IMR-90 (cell line): ENCODE data around the gene ACTC1. TPM values are rescaled to one million over a fixed set of nuclear protein-coding genes. Genes with fewer than 3 reads are reported as not detected.

Experiments
- ATAC-seq: fragments of 200-7000 bp; cut with Tn5 transposase; 2 replicates; pipeline ENCODE4 v1.9.1; 2020; ENCODE audit warnings: low read depth, mild to moderate bottlenecking, moderate library complexity
- BruUV-seq: library from RNA; stranded (reverse); fragments of 400-500 nt; replicated peaks from 2 replicates; lab custom pipeline; 2021; lab: Mats Ljungman, UMichigan
- CTCF ChIA-PET: fragments of 300-600 bp; formaldehyde crosslinking; extraction: SDS; loops from one replicate; lab custom pipeline; 2021; ENCODE audit warnings: antibody characterized with exemption; lab: Yijun Ruan, JAX
- POLR2A ChIA-PET: fragments of 300-600 bp; sonication (Branson Sonifier 250); formaldehyde crosslinking; loops from one replicate; lab custom pipeline; 2022; ENCODE audit warnings: antibody characterized with exemption; ENCODE audit not compliant: unreplicated experiment; lab: Charles Lee
- DNase-seq: peaks from one replicate; pipeline ENCODE4 v3.0.0; 2013
- H2AFZ ChIP-seq: replicated peaks from 2 replicates; pipeline ENCODE3; 2013; ENCODE audit warnings: low read length, mild to moderate bottlenecking; ENCODE audit not compliant: poor library complexity
- H2AK5ac ChIP-seq: 2 replicates; pipeline ENCODE4 v1.6.1; 2013; ENCODE audit warnings: low read depth, low read length, inconsistent platforms
- H2AK9ac ChIP-seq: replicated peaks from 2 replicates; pipeline ENCODE3; 2013; ENCODE audit warnings: mild to moderate bottlenecking, low read depth, low read length, moderate library complexity; ENCODE audit not compliant: poor library complexity
- H2BK120ac ChIP-seq: 2 replicates; pipeline ENCODE4 v1.6.1; 2013; ENCODE audit warnings: low read depth, low read length, inconsistent platforms
- H2BK15ac ChIP-seq: 3 replicates; pipeline ENCODE4 v1.6.1; 2013; ENCODE audit warnings: low read depth, low read length, inconsistent platforms
- H2BK20ac ChIP-seq: 2 replicates; pipeline ENCODE4 v1.6.1; 2013; ENCODE audit warnings: low read depth, mild to moderate bottlenecking, inconsistent platforms, low read length, moderate library complexity
- H2BK5ac ChIP-seq: 2 replicates; pipeline ENCODE4 v1.6.1; 2013; ENCODE audit warnings: mild to moderate bottlenecking, low read depth, low read length, inconsistent platforms; ENCODE audit not compliant: poor library complexity, severe bottlenecking
- H3K14ac ChIP-seq: replicated peaks from 2 replicates; pipeline ENCODE4 v1.6.1; 2013; ENCODE audit warnings: low read depth, low read length, inconsistent platforms
- H3K18ac ChIP-seq: 2 replicates; pipeline ENCODE4 v1.6.1; 2013; ENCODE audit warnings: low read depth, low read length, control low read depth
- H3K23ac ChIP-seq: 2 replicates; pipeline ENCODE4 v1.6.1; 2013; ENCODE audit warnings: low read depth, low read length, inconsistent platforms
- H3K27ac ChIP-seq: 2 replicates; pipeline ENCODE4 v1.5.1; 2013; ENCODE audit warnings: mild to moderate bottlenecking, control low read depth, low read length; ENCODE audit not compliant: insufficient read depth
- H3K27me3 ChIP-seq: 2 replicates; pipeline ENCODE4 v1.6.1; 2013; ENCODE audit warnings: low read length; ENCODE audit not compliant: control insufficient read depth, insufficient read depth
- H3K36me3 ChIP-seq: 2 replicates; pipeline ENCODE4 v1.6.1; 2013; ENCODE audit warnings: low read length, mixed read lengths; ENCODE audit not compliant: control insufficient read depth, insufficient read depth
- H3K4ac ChIP-seq: 2 replicates; pipeline ENCODE4 v1.6.1; 2013; ENCODE audit warnings: low read depth, low read length, inconsistent platforms
- H3K4me1 ChIP-seq: 2 replicates; pipeline ENCODE4 v1.6.1; 2013; ENCODE audit warnings: low read length, mixed read lengths; ENCODE audit not compliant: control insufficient read depth, insufficient read depth
- H3K4me2 ChIP-seq: 2 replicates; pipeline ENCODE4 v1.6.1; 2013; ENCODE audit warnings: low read depth, mild to moderate bottlenecking, control low read depth, low read length, moderate library complexity
- H3K4me3 ChIP-seq: 2 replicates; pipeline ENCODE4 v1.5.1; 2013; ENCODE audit warnings: low read depth, mild to moderate bottlenecking, control low read depth, low read length, moderate library complexity; ENCODE audit not compliant: insufficient read depth
- H3K56ac ChIP-seq: 2 replicates; pipeline ENCODE4 v1.6.1; 2013; ENCODE audit warnings: low read length, inconsistent platforms; ENCODE audit not compliant: insufficient read depth; ENCODE audit errors: extremely low read depth
- H3K79me1 ChIP-seq, 2 experiments: 2 replicates each; pipeline ENCODE4 v1.6.1; 2013; ENCODE audit warnings: low read length in 2 of 2, inconsistent platforms in 1 of 2, low read depth in 1 of 2
- H3K9ac ChIP-seq: 2 replicates; pipeline ENCODE4 v1.6.1; 2013; ENCODE audit warnings: low read depth, low read length, control low read depth
- H3K9me1 ChIP-seq: 2 replicates; pipeline ENCODE4 v1.6.1; 2013; ENCODE audit warnings: low read length, inconsistent platforms; ENCODE audit not compliant: insufficient read depth
- H3K9me3 ChIP-seq: 2 replicates; pipeline ENCODE4 v1.6.1; 2013; ENCODE audit warnings: low read length; ENCODE audit not compliant: control insufficient read depth, insufficient read depth
- H4K20me1 ChIP-seq: 2 replicates; pipeline ENCODE4 v1.6.1; 2013; ENCODE audit warnings: low read length, inconsistent platforms; ENCODE audit not compliant: insufficient read depth
- H4K5ac ChIP-seq: 2 replicates; pipeline ENCODE4 v1.6.1; 2013; ENCODE audit warnings: mild to moderate bottlenecking, low read depth, low read length, control low read depth
- H4K8ac ChIP-seq, 2 experiments: 2 replicates each; pipeline ENCODE4 v1.6.1; 2013; ENCODE audit warnings: low read depth in 2 of 2, low read length in 2 of 2, control low read depth in 1 of 2, inconsistent platforms in 1 of 2
- H4K91ac ChIP-seq: 2 replicates; pipeline ENCODE4 v1.6.1; 2013; ENCODE audit warnings: low read depth, low read length, inconsistent platforms; ENCODE audit not compliant: insufficient read depth
- FOS ChIP-seq: fragments of 150-350 bp; IDR thresholded peaks from 2 replicates; pipeline ENCODE4 v1.6.1; 2016; ENCODE audit warnings: low read depth, low read length
- MXI1 ChIP-seq: IDR thresholded peaks from 2 replicates; pipeline ENCODE4 v1.6.1; 2012; ENCODE audit warnings: low read depth, mild to moderate bottlenecking, low read length, moderate library complexity, borderline replicate concordance
- NFE2L2 ChIP-seq: fragments of 150-350 bp; IDR thresholded peaks from 2 replicates; pipeline ENCODE4 v1.6.1; 2016; ENCODE audit warnings: low read depth, mild to moderate bottlenecking, low read length
- SMC3 ChIP-seq: fragments of 150-350 bp; IDR thresholded peaks from 2 replicates; pipeline ENCODE4 v1.6.1; 2016; ENCODE audit warnings: low read depth, mild to moderate bottlenecking, antibody characterized with exemption, low read length, moderate library complexity
- WGBS, 2 experiments: methylation state at CpG; one replicate each; pipeline versions ENCODE4 v1.1.5 to v1.1.7; 2013; ENCODE audit warnings: missing lambda C conversion rate in 2 of 2; ENCODE audit not compliant: insufficient read length in 1 of 2; ENCODE audit errors: extremely low coverage in 2 of 2; 5-methylcytosine and 5-hydroxymethylcytosine counted together
- dilution Hi-C: fragments of 300-500 bp; cut with HindIII; formaldehyde crosslinking; loops from one replicate; pipeline ENCODE4 v1.14.3; 2018; ENCODE audit warnings: low sequenced_read_pairs; ENCODE audit not compliant: unreplicated experiment
- in situ Hi-C: fragments of 300-500 bp; cut with MboI; formaldehyde crosslinking; loops from 3 replicates; pipeline ENCODE4 v1.14.3; 2019; ENCODE audit warnings: low sequenced_read_pairs, inconsistent platforms, mixed read lengths
- intact Hi-C: fragments of 100-400 bp; cut with micrococcal nuclease; formaldehyde crosslinking; loops from 2 replicates; pipeline ENCODE4 v1.10.0; 2022
- polyA plus RNA-seq, 3 experiments: library from polyadenylated mRNA; depleted of rRNA; stranded (reverse); fragments of >200 nt; gene quantifications; 2 replicates each; pipeline ENCODE4 v1.2.3, GENCODE V29; 2012; ENCODE audit warnings: low replicate concordance in 1 of 3
- total RNA-seq: library from RNA; depleted of rRNA; stranded (reverse); fragments of >200 nt; gene quantifications from 2 replicates; pipeline ENCODE4 v1.2.3, GENCODE V29; 2012

Gene ACTC1
- total and polyA plus RNA-seq, 2 of the 4 experiments (the other 2 are of a cell fraction) = 1.1 to 2.8 TPM

DNA sequence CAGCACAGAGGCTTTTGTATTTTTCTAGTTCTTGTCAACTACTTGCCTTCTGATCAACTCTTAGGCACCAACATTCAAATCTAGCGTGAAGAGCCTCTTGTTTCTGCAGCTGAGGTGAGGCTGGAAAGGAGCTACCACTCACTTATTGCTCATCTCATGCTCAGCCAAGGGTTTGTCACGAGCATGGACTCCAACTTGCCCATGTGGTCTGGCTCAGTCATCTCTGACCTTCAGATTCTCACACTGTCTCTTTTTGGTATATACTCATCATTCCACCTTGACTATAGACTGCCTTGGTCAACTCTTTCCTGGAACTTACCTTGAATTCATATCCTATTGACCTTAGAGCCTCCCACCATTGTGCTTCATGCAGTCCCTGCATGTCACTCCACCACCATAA is 35.4 kb downstream of the ACTC1 start:
- no peak overlapping the region for H4K91ac ChIP-seq
- no peak overlapping the region for H3K27ac ChIP-seq
- no peaks in the 10 kb centered on the region for H3K36me3 ChIP-seq
- intact Hi-C loops = no loop called here
- no peak overlapping the region for H3K56ac ChIP-seq
- ChIA-PET CTCF (no interaction called here), POLR2A (no interaction called here)
- WGBS, 2 experiments = 30% methylated on average over 2 of the region's 2 CpGs; no CpG with 5 or more reads in 1 of the 2 experiments
- H2BK120ac ChIP-seq = no peak overlapping the region
- DNase-seq (no peak), ATAC-seq (no peak)
- H2BK5ac ChIP-seq = no peak overlapping the region
- no peak overlapping the region for H3K18ac ChIP-seq
- H4K20me1 ChIP-seq = no peaks in the 10 kb centered on the region
- H3K4me2 ChIP-seq = no peak overlapping the region
- H3K4me1 ChIP-seq = no peaks in the 10 kb centered on the region
- no TSS peak for BruUV-seq
- H3K23ac ChIP-seq = no peak overlapping the region
- in situ Hi-C loops = no loop called here
- peaks cover 37% of the 10 kb centered on the region for H3K27me3 ChIP-seq
- no peak for TF ChIP-seq MXI1
- TF ChIP-seq FOS = no peak
- TF ChIP-seq NFE2L2 = no peak
- no peak for TF ChIP-seq SMC3
- H2BK20ac ChIP-seq = no peak overlapping the region
- no peak overlapping the region for H2AFZ ChIP-seq
- no peak overlapping the region for H2BK15ac ChIP-seq
- H3K9me3 ChIP-seq = 0 out of 2 replicates have a peak, but pooled peaks cover 1% of the 10 kb centered on the region
- H3K14ac ChIP-seq = no peak overlapping the region
- H2AK9ac ChIP-seq = no peak overlapping the region
- no peak overlapping the region for H2AK5ac ChIP-seq
- no peak overlapping the region for H3K4ac ChIP-seq
- H3K9ac ChIP-seq = no peak overlapping the region
- dilution Hi-C loops = no loop called here
- H4K8ac ChIP-seq = no peak overlapping the region
- no peaks in the 10 kb centered on the region for H3K9me1 ChIP-seq
- H3K4me3 ChIP-seq = no peak overlapping the region
- H3K79me1 ChIP-seq = no peaks in the 10 kb centered on the region
- no peak overlapping the region for H4K5ac ChIP-seq
